RWPE1 (cell line): ENCODE measurements around the gene TGFBI.

Experiments used
- CTCF ChIA-PET: fragments of 350-600 bp; sonication (Branson Sonifier 250); formaldehyde crosslinking; extraction: SDS; loops from one replicate; lab custom pipeline; 2021; lab: Yijun Ruan, JAX
- POLR2A ChIA-PET: fragments of 400-600 bp; formaldehyde crosslinking; extraction: SDS; loops from one replicate; lab custom pipeline; 2020; ENCODE audit warnings: antibody characterized with exemption; ENCODE audit not compliant: low non-redundant PET; lab: Yijun Ruan, JAX
- DNase-seq: peaks from one replicate; pipeline ENCODE4 v3.0.0; 2012; ENCODE audit warnings: low spot score
- H3K27ac ChIP-seq: fragments of 450-650 bp; 2 replicates; pipeline ENCODE4 v1.5.1; 2017
- TF ChIP-seq, protein P1 (sequence below): fragments of 450-650 bp; conservative IDR thresholded peaks from 2 replicates; pipeline ENCODE4 v1.5.1; 2017; ENCODE audit warnings: low read depth, mild to moderate bottlenecking

TGFBI gene

DNA sequence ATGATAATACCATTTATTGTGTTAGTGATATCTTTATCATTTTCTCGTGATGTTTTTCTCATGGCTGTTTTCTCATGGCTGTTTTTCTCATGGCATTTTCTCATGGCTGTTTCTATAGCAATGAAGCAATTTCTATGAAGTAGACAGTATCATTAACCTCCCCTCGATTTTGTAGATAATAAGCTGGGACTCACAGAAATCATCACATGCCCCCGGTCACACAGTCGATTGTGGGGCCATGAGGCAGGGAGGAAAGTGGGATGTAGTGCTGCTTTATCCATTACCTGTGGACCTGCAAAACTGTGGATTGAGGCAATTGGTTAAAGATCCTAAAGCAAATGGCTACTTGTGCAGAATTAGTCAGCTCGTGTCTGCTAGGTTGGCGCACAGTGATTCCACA is 47.3 kb downstream of the TGFBI start:
- POLR2A ChIA-PET, result no interaction called here
- DNase-seq, result no peak
- CTCF ChIA-PET, result interaction anchor here (0.7 to 1.0 kb wide), 3 partner anchors 10 to 136 kb away, joined by 3 to 6 read pairs (median 4); no protein-coding TSS in a partner anchor
- TF ChIP-seq, protein P1, sequence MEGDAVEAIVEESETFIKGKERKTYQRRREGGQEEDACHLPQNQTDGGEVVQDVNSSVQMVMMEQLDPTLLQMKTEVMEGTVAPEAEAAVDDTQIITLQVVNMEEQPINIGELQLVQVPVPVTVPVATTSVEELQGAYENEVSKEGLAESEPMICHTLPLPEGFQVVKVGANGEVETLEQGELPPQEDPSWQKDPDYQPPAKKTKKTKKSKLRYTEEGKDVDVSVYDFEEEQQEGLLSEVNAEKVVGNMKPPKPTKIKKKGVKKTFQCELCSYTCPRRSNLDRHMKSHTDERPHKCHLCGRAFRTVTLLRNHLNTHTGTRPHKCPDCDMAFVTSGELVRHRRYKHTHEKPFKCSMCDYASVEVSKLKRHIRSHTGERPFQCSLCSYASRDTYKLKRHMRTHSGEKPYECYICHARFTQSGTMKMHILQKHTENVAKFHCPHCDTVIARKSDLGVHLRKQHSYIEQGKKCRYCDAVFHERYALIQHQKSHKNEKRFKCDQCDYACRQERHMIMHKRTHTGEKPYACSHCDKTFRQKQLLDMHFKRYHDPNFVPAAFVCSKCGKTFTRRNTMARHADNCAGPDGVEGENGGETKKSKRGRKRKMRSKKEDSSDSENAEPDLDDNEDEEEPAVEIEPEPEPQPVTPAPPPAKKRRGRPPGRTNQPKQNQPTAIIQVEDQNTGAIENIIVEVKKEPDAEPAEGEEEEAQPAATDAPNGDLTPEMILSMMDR, result no peak
- H3K27ac ChIP-seq, result no peak overlapping the region

DNA sequence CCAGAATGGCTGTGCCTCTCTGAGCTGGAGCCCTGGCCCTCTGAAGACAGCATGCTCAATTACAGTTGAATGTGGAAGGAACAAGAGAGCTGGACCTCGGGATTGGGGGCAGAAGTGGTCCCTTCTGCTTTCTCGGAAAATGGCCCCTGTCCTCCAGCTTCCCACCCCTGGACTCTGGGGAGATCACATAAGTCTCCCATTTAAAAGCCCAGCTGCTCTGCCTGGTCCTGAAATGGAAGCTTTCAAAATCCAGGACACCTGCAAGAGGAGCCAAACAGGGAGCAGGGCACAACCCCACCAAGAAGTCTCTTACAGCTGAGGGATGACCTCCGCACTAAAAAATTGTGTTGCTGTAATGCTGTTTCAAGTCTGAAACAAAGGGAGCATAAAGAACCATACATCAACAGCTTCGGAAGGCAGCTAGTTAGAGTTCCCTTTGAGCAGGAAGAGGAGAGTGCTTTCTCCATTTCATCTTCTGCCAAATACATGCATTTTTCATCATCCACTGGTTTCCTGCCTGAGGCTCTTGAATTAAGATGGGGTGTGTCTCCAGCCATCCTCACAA is 48.2 kb downstream of the TGFBI start:
- H3K27ac ChIP-seq, result no peak overlapping the region
- DNase-seq, result no peak
- TF ChIP-seq, protein P1, result no peak
- ChIA-PET POLR2A (no interaction called here), CTCF (interaction anchor here (0.6 to 1.0 kb wide), 4 partner anchors 13 to 611 kb away, joined by 3 to 4 read pairs (median 3); no protein-coding TSS in a partner anchor)

DNA sequence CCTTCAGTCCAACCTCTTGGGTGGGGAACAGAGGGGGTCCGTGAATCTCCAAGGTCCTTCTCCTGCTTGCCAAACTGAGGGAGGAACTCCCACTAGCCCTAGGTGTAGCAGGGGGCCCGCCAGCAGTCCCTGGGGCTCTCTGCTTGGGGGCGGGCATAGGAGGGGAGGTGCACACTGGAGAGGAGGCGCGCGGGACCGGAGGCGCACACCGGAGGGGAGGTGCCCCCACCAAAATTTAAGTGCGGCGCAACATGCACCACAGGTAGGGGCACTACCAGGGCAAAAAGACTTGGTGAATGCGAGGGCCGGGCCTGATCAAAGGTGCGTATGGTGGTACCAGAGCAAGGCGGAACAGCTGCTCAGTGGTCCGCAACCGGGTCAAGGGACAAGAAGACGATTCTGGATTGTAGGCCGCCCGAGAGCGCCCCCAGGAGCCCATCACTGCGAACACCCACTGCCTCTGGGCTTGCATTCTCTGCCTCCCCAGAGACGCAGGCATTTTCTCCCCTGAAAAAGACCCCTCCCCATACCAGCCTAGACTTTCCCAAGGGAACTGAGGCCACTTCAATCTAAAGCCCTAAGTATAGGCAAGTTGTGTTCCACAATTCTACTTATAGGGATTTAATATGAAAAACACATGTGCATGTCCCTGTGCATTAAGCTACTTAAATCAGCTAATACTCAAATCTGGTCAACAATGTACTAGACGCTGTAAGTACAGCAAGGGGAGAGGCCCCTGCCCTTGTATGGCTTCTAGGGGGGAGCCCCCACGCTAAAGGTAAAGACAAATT is 50.6 kb downstream of the TGFBI start:
- CTCF ChIA-PET, result interaction anchor here (0.6 kb wide), 1 partner anchor 94 kb away, joined by 3 read pairs; no protein-coding TSS in a partner anchor
- POLR2A ChIA-PET, result no interaction called here

DNA sequence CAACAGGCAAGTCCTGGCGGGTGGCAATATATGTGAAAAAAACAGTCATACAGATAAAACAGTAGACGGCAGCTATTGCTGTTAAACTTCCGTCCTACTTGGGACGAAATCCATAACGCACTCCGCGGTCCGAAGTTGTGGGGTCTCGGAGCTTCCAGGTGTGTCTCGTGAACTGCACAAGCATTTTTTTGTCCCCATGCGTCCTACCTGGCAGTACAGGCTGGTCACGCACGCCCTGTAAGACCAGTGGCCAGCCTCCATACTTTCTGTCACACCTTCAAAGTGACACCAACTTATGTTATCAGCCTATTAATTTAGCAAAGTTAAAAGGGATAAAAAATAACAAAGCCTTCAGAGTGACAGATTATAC is 51.3 kb downstream of the TGFBI start:
- no peak for DNase-seq
- ChIA-PET CTCF (no interaction called here), POLR2A (no interaction called here)
- no peak overlapping the region for H3K27ac ChIP-seq
- TF ChIP-seq, protein P1, result no peak

More for the DNA sequence above, 50.6 kb downstream of the TGFBI start:
- DNase-seq, result no peak
- TF ChIP-seq, protein P1, result no peak
- no peak overlapping the region for H3K27ac ChIP-seq

DNA sequence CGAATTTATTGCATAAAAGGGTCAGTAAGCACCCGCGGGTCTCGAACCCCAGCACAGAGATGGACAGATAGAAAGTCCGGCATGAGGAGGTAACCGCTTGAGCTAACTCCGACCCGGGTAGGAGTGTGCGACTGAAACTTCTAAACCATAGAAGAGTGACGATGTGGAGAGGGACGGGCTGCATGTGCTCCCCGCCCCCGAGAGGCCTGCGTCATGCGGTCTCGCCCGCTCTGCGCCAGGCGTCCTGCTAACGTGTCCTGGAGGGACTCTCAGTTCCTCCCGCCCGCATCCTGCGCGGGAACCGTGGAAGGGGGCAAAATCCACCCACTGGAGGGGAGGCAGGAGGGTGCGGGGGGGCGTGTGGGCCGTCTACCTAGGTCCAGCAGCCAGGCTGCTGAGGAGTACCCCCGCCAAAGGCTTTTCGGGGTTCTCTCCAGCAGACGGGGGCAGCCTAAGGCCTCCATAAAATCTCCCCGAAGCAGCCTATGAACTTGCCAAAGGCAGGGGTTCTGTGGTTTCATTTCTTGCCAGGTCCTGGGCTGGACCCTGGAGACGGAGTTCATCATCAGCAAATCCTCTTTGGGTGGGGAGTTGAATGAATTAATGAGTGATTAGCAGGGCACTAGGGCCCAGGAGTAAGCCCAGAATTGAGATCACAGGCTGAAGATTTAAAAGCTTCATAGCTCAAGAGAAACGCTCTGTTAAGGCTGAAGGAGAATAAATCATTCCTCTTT is 51.9 kb downstream of the TGFBI start:
- no peak for DNase-seq
- POLR2A ChIA-PET, result no interaction called here
- no peak overlapping the region for H3K27ac ChIP-seq
- TF ChIP-seq, protein P1, result no peak
- CTCF ChIA-PET, result interaction anchor here (1.5 kb wide), 1 partner anchor 195 kb away, joined by 5 read pairs; no protein-coding TSS in a partner anchor

DNA sequence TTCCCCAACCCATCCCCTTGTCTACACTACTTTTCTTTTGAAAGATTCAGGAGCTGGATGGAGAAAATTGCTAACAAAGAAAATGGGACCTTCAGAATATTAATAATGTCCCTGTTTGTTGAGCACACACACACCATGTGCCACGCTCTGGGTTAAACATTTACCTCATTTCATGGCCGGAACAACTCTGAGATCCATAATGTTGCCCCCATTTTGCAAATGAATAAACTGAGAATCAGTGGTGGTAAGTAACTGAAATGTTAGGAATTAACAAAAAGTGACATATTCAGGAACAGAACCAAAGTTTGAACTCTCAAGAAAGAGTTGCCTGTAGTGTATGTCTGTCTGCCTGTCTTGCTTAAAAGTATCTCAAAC is 52.4 kb downstream of the TGFBI start:
- no peak for DNase-seq
- CTCF ChIA-PET, result interaction anchor here (0.6 to 2.4 kb wide), 6 partner anchors 12 to 195 kb away, joined by 3 to 7 read pairs (median 4); no protein-coding TSS in a partner anchor
- POLR2A ChIA-PET, result no interaction called here
- no peak overlapping the region for H3K27ac ChIP-seq
- TF ChIP-seq, protein P1, result no peak
